ENCODE measurements around the gene PHACTR2. TPM values are rescaled to one million over a fixed set of nuclear protein-coding genes. Genes with fewer than 3 reads are reported as not detected.

PHACTR2 gene
- total RNA-seq, 4 donors from 2014 or later = 25.4 to 31.8 (median 26.1) TPM

DNA sequence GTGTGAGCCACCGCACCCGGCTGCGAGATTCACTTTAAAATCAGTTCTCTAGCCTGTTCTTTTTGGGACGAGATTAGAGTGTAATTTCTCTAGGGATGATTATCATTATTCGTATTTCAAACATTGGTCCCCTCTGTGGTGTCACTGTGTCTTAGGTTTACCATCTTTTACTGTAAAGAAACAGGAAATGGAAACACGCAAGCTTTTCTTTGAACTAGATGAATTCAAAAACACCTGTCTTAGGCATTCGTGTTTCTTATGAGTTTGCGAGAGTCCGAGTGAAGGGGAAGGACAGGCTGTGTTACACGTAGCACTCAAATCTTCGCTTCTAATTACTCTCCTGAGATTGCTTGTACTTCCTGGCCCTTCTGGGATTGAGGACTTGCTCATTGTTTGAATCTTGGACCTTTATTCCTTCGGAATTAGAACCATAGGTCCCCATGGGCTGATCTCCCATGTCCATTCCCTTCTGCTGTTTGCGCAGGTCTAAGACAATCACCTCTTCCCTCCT, 61.6 kb downstream of the PHACTR2 start:
- intact Hi-C loops (cut with DNase I; ENCODE audit: low total_unique reads) (no loop called here), in situ Hi-C loops (cut with MboI; ENCODE audit: low sequenced_read_pairs in 4 of 4) (no loop called here)
- Histone ChIP-seq H3K4me3 (peak overlapping the region in 1 of 4 donors; percentile 3), H3K9me3 (no peaks in the 10 kb centered on the region), H3K36me3 (no peaks in the 10 kb centered on the region), H3K27ac (peak overlapping the region in 3 of 4 donors; percentile 58 to 62 (median 59)), H3K27me3 (no peaks in the 10 kb centered on the region), H3K4me1 (peaks cover 28 to 51% of the 10 kb centered on the region in 2 donors)
- no peak for DNase-seq
- TF ChIP-seq, protein P1, sequence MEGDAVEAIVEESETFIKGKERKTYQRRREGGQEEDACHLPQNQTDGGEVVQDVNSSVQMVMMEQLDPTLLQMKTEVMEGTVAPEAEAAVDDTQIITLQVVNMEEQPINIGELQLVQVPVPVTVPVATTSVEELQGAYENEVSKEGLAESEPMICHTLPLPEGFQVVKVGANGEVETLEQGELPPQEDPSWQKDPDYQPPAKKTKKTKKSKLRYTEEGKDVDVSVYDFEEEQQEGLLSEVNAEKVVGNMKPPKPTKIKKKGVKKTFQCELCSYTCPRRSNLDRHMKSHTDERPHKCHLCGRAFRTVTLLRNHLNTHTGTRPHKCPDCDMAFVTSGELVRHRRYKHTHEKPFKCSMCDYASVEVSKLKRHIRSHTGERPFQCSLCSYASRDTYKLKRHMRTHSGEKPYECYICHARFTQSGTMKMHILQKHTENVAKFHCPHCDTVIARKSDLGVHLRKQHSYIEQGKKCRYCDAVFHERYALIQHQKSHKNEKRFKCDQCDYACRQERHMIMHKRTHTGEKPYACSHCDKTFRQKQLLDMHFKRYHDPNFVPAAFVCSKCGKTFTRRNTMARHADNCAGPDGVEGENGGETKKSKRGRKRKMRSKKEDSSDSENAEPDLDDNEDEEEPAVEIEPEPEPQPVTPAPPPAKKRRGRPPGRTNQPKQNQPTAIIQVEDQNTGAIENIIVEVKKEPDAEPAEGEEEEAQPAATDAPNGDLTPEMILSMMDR (IDR thresholded peaks at IDR 0.05 in 4 of 5, conservative IDR thresholded peaks at IDR 0.05 in 1 of 5) = no peak
- TF ChIP-seq POLR2A (IDR thresholded peaks at IDR 0.05) = no peak
- ATAC-seq = peak in 1 of 2 donors; percentile 37

DNA sequence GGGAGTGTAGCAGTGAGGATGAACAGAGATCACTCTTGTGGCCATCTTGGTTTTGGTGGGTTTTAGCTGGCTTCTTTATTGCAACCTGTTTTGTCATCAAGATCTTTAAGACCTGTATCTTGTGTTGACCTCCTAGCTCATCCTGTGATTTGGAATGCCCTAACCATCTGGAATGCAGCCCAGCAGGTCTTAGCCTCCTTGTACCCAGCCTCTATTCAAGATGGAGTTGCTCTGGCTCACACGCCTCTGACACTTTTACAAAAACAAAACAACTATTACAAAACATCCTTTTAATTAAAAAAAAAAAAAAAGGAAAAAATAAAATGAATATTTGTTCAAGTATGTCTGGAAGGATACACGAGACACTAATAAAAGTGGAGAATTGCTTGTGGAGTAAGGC, 62.4 kb downstream of the PHACTR2 start:
- no peaks in the 10 kb centered on the region for H3K36me3 ChIP-seq
- no peak for DNase-seq
- H3K4me3 ChIP-seq = no peak overlapping the region
- peaks cover 36 to 52% of the 10 kb centered on the region in 2 donors for H3K4me1 ChIP-seq
- no peaks in the 10 kb centered on the region for H3K27me3 ChIP-seq
- ATAC-seq = no peak
- H3K27ac ChIP-seq = peak overlapping the region in 3 of 4 donors; percentile 53 to 59 (median 58)
- in situ Hi-C loops (cut with MboI; ENCODE audit: low sequenced_read_pairs in 4 of 4) (no loop called here), intact Hi-C loops (cut with DNase I; ENCODE audit: low total_unique reads) (loop anchor here (5.0 kb wide), 1 partner anchor 63 kb away; the partner anchor contains the start of gene PHACTR2)
- TF ChIP-seq POLR2A (IDR thresholded peaks at IDR 0.05) = no peak
- TF ChIP-seq, protein P1 (IDR thresholded peaks at IDR 0.05 in 4 of 5, conservative IDR thresholded peaks at IDR 0.05 in 1 of 5) = no peak
- no peaks in the 10 kb centered on the region for H3K9me3 ChIP-seq

DNA sequence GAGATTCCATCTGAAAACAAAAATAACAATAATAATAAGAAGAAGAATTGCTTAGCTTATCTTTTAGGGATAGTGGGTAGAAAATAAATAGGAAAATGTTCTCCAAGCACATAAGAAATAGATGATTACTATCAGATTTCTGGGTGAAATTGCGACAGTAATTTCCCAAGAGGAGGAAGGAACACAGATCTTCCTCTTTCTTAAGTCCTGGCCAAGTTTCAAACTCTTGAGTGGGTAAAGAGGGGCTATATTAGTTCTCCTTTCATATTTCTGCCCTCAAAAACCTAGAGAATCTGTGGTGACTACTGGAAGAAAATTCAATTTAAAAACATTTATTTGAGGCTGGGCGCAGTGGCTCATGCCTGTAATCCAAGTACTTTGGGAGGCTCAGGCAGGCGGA, 63.7 kb downstream of the PHACTR2 start:
- no peaks in the 10 kb centered on the region for H3K9me3 ChIP-seq
- DNase-seq (no peak), ATAC-seq (no peak)
- intact Hi-C loops (cut with DNase I; ENCODE audit: low total_unique reads) (loop anchor here (5.0 kb wide), 1 partner anchor 64 kb away; the partner anchor contains the start of gene PHACTR2), in situ Hi-C loops (cut with MboI; ENCODE audit: low sequenced_read_pairs in 4 of 4) (no loop called here)
- peaks cover 42 to 54% of the 10 kb centered on the region in 2 donors for H3K4me1 ChIP-seq
- no peaks in the 10 kb centered on the region for H3K27me3 ChIP-seq
- H3K36me3 ChIP-seq = no peaks in the 10 kb centered on the region
- TF ChIP-seq, protein P1 (IDR thresholded peaks at IDR 0.05 in 4 of 5, conservative IDR thresholded peaks at IDR 0.05 in 1 of 5) = no peak
- TF ChIP-seq POLR2A (IDR thresholded peaks at IDR 0.05) = no peak
- peak overlapping the region in 2 of 4 donors; percentile 13 to 16 for H3K27ac ChIP-seq
- no peak overlapping the region for H3K4me3 ChIP-seq

DNA sequence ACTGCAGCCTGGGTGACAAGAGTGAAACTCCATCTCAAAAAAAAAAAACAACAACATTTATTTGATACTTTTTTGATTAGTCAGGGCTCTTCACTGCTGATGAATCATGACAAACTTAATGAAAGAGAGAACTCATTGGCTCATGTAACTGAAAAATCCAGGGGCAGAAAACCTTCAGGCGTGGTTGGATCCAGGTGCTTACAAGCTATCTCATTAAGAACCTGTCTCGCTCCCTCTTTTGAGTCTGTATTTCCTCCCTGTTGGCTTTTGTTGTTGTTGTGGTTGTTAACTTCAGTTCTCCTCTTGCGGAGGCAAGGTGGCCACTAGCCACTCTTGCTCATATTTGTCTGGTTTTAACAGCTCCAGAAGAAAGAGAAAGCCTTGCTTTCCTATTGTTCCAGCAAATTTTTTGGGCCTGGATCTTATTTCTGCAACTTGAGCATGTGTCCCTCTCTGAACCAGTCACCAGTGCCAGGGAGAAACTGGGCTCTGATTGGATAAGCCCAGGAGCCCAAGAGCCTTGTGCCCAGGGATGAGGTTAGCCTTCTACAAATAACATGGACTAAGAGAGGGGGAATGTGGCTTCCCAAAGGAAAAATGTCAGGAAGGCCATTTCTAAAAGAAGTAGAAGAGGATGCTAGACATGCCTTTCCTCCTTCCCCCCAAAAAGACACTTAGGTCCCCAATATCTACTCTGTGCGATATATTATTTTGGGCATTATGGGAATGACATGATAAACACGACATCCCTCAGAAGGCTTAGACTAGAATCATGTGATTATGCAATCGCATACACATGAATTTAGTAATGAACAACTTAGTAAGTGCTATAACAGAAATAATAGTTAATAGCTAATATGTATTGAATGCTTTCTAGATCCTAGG, 64.5 kb downstream of the PHACTR2 start:
- Histone ChIP-seq H3K27ac (peak overlapping the region; percentile 51 to 63 (median 57)), H3K36me3 (no peaks in the 10 kb centered on the region), H3K27me3 (no peaks in the 10 kb centered on the region), H3K9me3 (no peaks in the 10 kb centered on the region), H3K4me1 (peaks cover 42 to 51% of the 10 kb centered on the region in 2 donors), H3K4me3 (no peak overlapping the region)
- ATAC-seq (no peak), DNase-seq (no peak)
- intact Hi-C loops (cut with DNase I; ENCODE audit: low total_unique reads) = loop anchor here (5.0 kb wide), 1 partner anchor 65 kb away; the partner anchor contains the start of gene PHACTR2
- in situ Hi-C loops (cut with MboI; ENCODE audit: low sequenced_read_pairs in 4 of 4) = no loop called here
- TF ChIP-seq, protein P1 (IDR thresholded peaks at IDR 0.05 in 4 of 5, conservative IDR thresholded peaks at IDR 0.05 in 1 of 5) = no peak
- TF ChIP-seq POLR2A (IDR thresholded peaks at IDR 0.05) = no peak
